Measurements from ENCODE around the gene CFAP251.
A peak's percentile ranks its signal among the peaks of the same experiment; 100 is the strongest.
"Not testable (repeated sequence)": the region's sequence is repeated elsewhere in the genome, so short reads cannot be mapped to it uniquely, and the experiment has no call there.

Gene CFAP251

DNA sequence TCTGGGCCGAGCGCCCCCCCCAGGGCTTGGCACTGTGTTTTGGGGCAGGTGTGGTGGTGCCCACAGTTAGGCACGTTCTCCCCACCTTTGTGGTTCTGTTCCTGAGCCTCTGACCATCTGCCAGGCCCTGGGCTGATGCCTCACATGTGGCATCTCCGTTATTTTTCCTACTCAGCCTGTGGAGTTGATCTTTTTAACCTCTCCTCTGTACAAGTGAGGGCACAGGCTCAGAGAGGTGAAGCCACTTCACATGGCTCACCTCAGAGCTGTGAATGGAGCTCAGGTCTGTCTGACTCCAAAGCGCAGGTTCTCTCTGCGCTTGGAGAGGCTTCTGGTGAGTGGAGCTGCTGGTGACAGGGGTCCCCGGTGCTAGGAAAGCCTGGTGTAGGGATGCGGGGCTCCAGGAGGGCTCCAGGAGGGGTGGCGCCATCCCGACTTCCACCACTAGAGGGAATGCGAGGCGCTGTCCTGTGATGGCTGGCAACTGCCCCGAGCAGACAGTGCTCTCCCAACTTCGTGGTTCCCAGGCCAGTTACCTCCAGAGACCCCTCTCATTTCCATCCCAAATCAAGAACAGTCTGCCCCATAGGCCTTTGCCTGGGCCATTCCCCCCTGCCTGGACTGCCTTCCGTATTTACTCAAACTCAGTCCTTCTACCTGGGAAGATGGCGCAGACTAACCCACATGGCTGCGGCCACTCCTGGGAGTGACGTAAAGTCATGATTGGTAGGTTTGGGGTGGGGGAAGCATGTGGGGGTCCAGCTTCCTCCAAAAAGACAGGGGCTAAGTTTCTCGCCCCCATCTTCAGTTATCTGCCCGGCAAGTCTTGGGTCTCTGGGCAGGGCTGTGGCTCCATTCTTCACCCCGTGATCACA is 113.2 kb downstream of the CFAP251 start:
- DNase-seq = peak in 1 of 2 experiments; percentile 64

DNA sequence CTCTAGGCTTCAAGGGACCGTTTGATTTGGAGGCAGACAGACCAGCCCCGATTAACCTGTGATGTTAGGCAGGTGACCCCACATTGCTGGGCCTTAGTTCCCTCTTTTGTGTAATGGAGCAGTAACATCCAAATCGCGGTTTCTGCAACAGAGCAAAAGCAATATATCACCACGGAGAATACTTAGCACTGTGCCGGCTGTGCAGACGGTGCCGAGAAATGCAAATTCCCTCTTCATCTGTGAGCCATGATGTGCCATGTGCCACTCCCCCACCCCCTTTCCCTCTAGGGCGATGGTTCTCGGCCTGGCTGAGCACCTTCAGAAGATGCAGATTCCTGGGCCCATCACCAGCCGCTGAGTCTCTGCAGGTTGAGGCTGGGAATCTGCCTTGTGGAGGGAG is 114.2 kb downstream of the CFAP251 start:
- peak; percentile 58 to 78 for DNase-seq

- DNase-seq = no peak
Measured at GRCh38 chr12:122035292-122035691, 116.9 kb downstream of the CFAP251 start.

DNA sequence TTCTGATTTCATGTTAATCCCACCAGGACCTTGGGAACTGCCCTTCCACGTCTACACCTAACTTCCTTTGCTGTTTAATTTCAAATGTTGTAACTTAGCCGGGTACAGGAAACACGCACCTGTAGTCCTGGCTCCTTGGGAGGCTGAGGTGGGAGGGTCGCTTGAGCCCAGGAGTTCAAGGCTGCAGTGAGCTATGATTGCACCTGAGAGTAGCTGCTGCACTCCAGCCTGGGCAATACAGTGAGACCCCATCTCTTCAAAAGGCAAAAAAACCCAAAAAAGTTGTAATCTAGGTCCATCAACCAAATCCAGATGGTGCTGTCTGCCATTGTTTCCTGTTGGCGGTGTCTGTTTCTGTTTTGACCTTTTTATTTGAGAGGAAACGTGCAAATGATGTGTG is 117.8 kb downstream of the CFAP251 start:
- DNase-seq = no peak

- DNase-seq = peak in 1 of 2 experiments; percentile 21
Measured at GRCh38 chr12:122040579-122041386, 122.4 kb downstream of the CFAP251 start.

GRCh38 chr12:122041458-122041857 is 123.1 kb downstream of the CFAP251 start:
- DNase-seq = not testable (repeated sequence)

DNA sequence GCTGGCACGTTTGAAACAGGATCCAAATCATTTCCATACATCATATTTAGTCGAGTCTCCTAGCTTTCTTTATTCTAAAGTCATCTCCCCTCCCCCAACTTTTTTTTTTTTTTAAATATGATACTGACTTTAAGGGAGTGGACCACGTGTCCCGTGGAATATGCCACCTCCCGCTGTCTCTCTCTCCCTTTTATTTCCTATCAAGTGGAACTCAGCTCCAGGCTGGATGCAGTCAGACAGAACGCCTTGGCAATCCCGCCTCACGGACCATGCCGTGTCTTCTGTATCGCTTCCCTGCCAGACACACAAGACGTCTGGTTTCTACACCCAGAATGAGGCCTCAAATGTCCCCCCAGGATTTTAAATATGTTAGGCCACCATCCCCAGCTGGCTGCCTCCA is 124.5 kb downstream of the CFAP251 start:
- peak; percentile 37 to 61 for DNase-seq

DNA sequence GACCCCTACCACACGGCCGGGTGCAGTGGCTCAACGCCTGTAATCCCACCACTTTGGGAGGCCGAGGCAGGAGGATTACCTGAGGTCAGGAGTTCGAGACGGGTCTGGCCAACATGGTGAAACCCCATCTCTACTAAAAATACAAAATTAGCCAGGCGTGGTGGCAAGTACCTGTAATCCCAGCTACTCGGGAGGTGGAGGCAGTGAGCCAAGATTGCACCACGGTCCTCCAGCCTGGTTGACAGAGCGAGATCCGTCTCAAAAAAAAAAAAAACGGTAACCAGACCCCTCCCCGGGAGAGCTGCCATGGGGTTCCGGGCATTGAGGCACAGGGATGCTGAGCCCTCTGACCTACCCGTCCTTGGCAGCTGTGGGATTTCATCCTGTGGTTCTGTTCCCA is 125.1 kb downstream of the CFAP251 start:
- no peak for DNase-seq

DNA sequence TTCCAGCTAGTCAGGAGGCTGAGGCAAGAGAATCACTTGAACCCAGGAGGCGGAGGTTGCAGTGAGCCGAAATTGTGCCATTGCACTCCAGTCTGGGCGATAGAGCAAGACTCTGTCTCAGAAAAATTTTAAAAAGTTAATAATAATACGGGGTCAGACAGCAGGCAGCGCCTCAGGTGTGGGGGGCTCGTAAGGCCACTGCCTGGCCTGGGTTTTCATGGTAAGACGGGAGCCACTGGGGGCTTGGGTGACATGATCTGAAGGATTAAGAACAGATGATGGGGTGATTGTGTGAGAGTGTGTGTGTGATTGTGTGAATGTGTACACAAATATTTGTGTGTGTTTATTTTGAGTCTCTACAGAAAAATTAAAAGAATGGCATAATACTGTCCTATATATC is 126.9 kb downstream of the CFAP251 start:
- DNase-seq = no peak

- DNase-seq = no peak
Measured at GRCh38 chr12:122046145-122046544, 127.8 kb downstream of the CFAP251 start.

- DNase-seq = no peak
Measured at GRCh38 chr12:122048151-122048550, 129.8 kb downstream of the CFAP251 start.

DNA sequence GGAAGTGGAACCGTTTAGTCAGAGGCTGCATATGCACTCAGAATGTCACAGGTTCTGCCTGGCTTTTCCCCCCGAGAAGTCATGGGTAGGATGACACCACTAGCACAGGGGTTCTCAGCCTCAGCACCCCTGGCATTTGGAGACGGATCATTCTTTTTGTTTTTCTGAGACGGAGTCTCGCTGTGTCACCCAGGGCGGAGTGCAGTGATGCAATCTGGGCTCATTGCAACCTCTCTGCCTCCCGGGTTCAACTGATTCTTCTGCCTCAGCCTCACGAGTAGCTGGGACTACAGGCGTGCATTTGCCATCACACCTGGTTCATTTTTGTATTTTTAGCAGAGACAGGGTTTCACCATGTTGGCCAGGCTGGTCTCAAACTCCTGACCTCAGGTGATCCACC is 131.4 kb downstream of the CFAP251 start:
- no peak for DNase-seq

- no peak for DNase-seq
Measured at GRCh38 chr12:122050706-122051105, 132.3 kb downstream of the CFAP251 start.

DNA sequence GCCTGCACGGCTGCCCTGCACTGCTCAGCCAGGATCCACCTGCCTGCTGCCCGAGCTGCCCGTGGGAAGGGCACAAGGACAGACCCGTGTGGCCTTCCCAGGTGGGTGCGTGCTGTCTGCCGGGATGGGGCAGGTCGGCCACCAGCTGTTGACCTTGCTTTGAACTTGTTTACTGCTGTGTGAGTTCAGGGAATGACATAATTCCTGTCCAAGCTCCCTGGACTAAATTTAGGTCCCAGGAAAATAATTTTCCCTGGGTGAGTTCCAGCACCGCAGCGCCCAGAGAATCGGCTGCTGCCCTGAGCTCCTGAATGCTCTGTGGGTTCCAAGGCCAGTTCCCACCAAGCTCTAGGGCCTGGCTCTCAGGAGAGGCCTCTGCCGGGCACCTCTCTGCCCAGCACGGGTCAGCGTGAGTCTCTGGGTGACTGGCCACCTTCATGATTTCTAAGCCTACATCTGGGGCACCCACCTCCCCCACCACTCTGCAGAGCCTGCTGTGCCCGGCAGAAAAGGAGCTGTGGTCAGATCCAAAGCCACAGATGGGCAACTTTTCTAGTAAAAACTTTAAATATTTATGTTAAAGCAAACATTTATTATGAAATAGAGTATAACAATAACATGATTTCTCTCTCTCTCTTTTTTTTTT is 133.0 kb downstream of the CFAP251 start:
- DNase-seq = no peak

DNA sequence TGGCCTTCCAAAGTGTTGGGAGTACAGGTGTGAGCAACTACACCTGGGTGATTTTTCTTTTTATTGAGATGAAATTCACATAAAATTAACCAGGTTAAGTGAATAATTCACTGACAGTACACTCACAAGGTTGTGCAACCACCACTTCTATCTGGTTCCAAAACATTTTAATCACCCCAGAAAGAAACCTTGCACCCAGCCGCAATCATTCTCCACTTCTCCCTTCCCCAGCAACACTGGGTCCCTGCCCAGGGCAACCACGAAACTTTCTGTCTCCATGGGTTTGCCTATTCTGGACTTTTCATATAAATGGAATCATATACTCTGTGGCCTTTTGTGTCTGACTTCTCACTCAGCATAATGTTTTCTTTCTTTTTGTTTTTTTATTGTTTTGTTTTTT is 133.9 kb downstream of the CFAP251 start:
- no peak for DNase-seq
